Fibroblast of villous mesenchyme (primary cell): ENCODE results near the gene B4GALNT3. TPM values are rescaled to one million over a fixed set of nuclear protein-coding genes. Genes with fewer than 3 reads are reported as not detected.

Source experiments
- DNase-seq: peaks from one replicate; pipeline ENCODE4 v3.0.0-alpha.2; 2010; ENCODE audit warnings: low read depth
- H3K4me3 ChIP-seq: 2 replicates; pipeline ENCODE4 v1.5.1; 2011; ENCODE audit warnings: low read depth, mild to moderate bottlenecking, low read length
- CTCF ChIP-seq: IDR thresholded peaks from 2 replicates; pipeline ENCODE4 v1.5.1; 2012; ENCODE audit warnings: low read depth, mild to moderate bottlenecking, low read length; ENCODE audit not compliant: insufficient read depth
- total RNA-seq: library from RNA; depleted of rRNA; stranded (reverse); fragments of >200 nt; gene quantifications from 2 replicates; pipeline ENCODE4 v1.2.3, GENCODE V29; 2012

The B4GALNT3 gene
- total RNA-seq, 1 donor, result under 0.01 TPM

GRCh38 chr12:578748-579419 lies 119.1 kb downstream of the B4GALNT3 start:
- DNase-seq, result no peak
- no peak overlapping the region for H3K4me3 ChIP-seq
- TF ChIP-seq CTCF, result no peak

- H3K4me3 ChIP-seq, result no peak overlapping the region
- no peak for DNase-seq
- TF ChIP-seq CTCF, result no peak
These were observed 119.8 kb downstream of the B4GALNT3 start for GRCh38 chr12:579420-580110.

GRCh38 chr12:580813-581212 lies 121.1 kb downstream of the B4GALNT3 start:
- no peak overlapping the region for H3K4me3 ChIP-seq
- no peak for TF ChIP-seq CTCF
- DNase-seq, result no peak

GRCh38 chr12:581321-581720 lies 121.6 kb downstream of the B4GALNT3 start:
- no peak for TF ChIP-seq CTCF
- no peak for DNase-seq
- H3K4me3 ChIP-seq, result no peak overlapping the region

GRCh38 chr12:581746-582145 lies 122.0 kb downstream of the B4GALNT3 start:
- no peak for DNase-seq
- TF ChIP-seq CTCF, result no peak
- no peak overlapping the region for H3K4me3 ChIP-seq

- no peak for TF ChIP-seq CTCF
- no peak for DNase-seq
- no peak overlapping the region for H3K4me3 ChIP-seq
These were observed 123.6 kb downstream of the B4GALNT3 start for GRCh38 chr12:583251-583869.
